A204.1 (cell line): ENCODE data around the gene NCKAP5.
"Not testable (repeated sequence)": the region's sequence is repeated elsewhere in the genome, so short reads cannot be mapped to it uniquely, and the experiment has no call there.

Experiments
- FAIRE-seq: peaks from 2 replicates; lab custom pipeline; 2012; peaks lifted over from hg19 to GRCh38; lab: Jason Lieb, UNC

NCKAP5 gene

GRCh38 chr2:132875193-132875592 lies 693.1 kb downstream of the NCKAP5 start:
- no peak for FAIRE-seq

GRCh38 chr2:132873738-132874137 lies 694.5 kb downstream of the NCKAP5 start:
- FAIRE-seq: no peak

GRCh38 chr2:132871831-132872230 lies 696.4 kb downstream of the NCKAP5 start:
- no peak for FAIRE-seq

GRCh38 chr2:132863961-132864360 lies 704.3 kb downstream of the NCKAP5 start:
- no peak for FAIRE-seq

GRCh38 chr2:132860220-132860619 lies 708.0 kb downstream of the NCKAP5 start:
- FAIRE-seq: no peak

- no peak for FAIRE-seq
Observed at GRCh38 chr2:132859590-132859989, 708.7 kb downstream of the NCKAP5 start.

GRCh38 chr2:132857319-132857718 lies 710.9 kb downstream of the NCKAP5 start:
- no peak for FAIRE-seq

- FAIRE-seq: no peak
Observed at GRCh38 chr2:132850688-132851087, 717.6 kb downstream of the NCKAP5 start.

- no peak for FAIRE-seq
Observed at GRCh38 chr2:132849118-132849517, 719.1 kb downstream of the NCKAP5 start.

GRCh38 chr2:132845339-132845738 lies 722.9 kb downstream of the NCKAP5 start:
- no peak for FAIRE-seq

- no peak for FAIRE-seq
Observed at GRCh38 chr2:132844585-132844984, 723.7 kb downstream of the NCKAP5 start.

- FAIRE-seq: no peak
Observed at GRCh38 chr2:132837769-132838168, 730.5 kb downstream of the NCKAP5 start.

GRCh38 chr2:132830321-132830827 lies 737.9 kb downstream of the NCKAP5 start:
- FAIRE-seq: no peak

- no peak for FAIRE-seq
Observed at GRCh38 chr2:132825601-132826000, 742.7 kb downstream of the NCKAP5 start.

- FAIRE-seq: no peak
Observed at GRCh38 chr2:132824716-132825115, 743.5 kb downstream of the NCKAP5 start.

- FAIRE-seq: no peak
Observed at GRCh38 chr2:132816234-132816633, 752.0 kb downstream of the NCKAP5 start.

GRCh38 chr2:132815516-132815915 lies 752.7 kb downstream of the NCKAP5 start:
- FAIRE-seq: no peak

- no peak for FAIRE-seq
Observed at GRCh38 chr2:132814651-132815050, 753.6 kb downstream of the NCKAP5 start.

GRCh38 chr2:132813422-132813821 lies 754.8 kb downstream of the NCKAP5 start:
- FAIRE-seq: no peak

GRCh38 chr2:132811148-132811915 lies 756.9 kb downstream of the NCKAP5 start:
- FAIRE-seq: no peak

GRCh38 chr2:132809962-132810361 lies 758.3 kb downstream of the NCKAP5 start:
- not testable (repeated sequence) for FAIRE-seq

- FAIRE-seq: no peak
Observed at GRCh38 chr2:132804051-132804450, 764.2 kb downstream of the NCKAP5 start.

GRCh38 chr2:132798341-132798740 lies 769.9 kb downstream of the NCKAP5 start:
- no peak for FAIRE-seq

GRCh38 chr2:132797556-132797955 lies 770.7 kb downstream of the NCKAP5 start:
- no peak for FAIRE-seq
